ENCODE data around the gene NCOR2.

The NCOR2 gene

DNA sequence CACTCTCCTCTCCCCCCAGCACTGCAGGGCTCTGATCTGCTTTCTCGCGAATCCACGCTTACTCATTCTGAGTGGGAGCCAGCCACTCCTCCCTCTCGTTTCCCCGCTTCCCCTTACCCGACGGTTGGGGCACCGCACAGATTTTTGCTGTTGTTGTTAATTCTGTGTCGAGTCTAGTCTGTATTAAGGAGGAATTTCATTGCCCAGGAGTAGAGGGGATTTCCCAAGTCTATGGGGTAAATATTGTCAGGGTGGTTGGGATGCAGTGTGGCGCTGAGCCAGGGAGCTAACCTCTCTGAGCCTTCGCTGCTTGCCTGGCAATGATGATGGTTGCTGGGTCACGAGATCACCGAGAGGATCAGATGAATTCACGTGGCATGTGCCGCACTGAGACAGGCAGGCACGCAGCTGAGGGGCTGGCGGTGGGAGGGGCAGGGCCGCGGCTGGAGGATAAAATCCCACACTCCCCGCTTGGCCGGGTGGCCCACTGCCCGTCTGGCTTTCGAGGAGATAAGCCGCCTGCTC lies 18.5 kb downstream of the NCOR2 start:
- TF ChIP-seq SP1 (IDR thresholded peaks at IDR 0.05) (no peak), FOXK2 (IDR thresholded peaks at IDR 0.05) (no peak), CTBP1 (IDR thresholded peaks at IDR 0.05; ENCODE audit: borderline replicate concordance) (no peak), FOXM1 (IDR thresholded peaks at IDR 0.05; ENCODE audit: borderline replicate concordance) (no peak), PKNOX1 (IDR thresholded peaks at IDR 0.05) (no peak), ELF4 (IDR thresholded peaks at IDR 0.05) (no peak), SUZ12 (IDR thresholded peaks at IDR 0.05) (no peak), LEF1 (IDR thresholded peaks at IDR 0.05; ENCODE audit: borderline replicate concordance) (no peak), ZNF384 (IDR thresholded peaks at IDR 0.05) (no peak), TARDBP (IDR thresholded peaks at IDR 0.05) (no peak), NFRKB (IDR thresholded peaks at IDR 0.05) (no peak), ARNT (IDR thresholded peaks at IDR 0.05) (no peak), FOXA1 (IDR thresholded peaks at IDR 0.05) (no peak), BHLHE40 (IDR thresholded peaks at IDR 0.05; ENCODE audit: borderline replicate concordance) (no peak), HDGF (IDR thresholded peaks at IDR 0.05; ENCODE audit: borderline replicate concordance) (no peak)
- DNase-seq (ENCODE audit: extremely low spot score) = no peak
- ChIA-PET CTCF (no interaction called here), POLR2A (no interaction called here)

DNA sequence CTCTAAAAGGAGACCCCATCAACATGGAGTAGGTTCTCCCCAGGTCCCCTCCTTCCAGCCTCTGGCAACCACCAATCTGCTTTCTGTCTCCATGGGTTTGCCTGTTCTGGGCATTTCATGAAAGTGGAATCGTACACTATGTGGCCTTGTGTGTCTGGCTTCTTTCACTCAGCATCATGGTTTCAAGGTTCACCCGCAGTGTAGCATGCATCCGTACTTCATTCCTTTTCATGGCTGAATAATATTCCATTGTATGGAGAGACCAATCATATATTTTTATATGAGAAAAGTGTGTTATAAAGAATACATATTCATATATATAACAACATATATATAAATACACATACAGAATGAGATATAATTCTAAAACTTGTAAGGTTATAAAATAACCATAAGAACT lies 19.8 kb downstream of the NCOR2 start:
- POLR2A ChIA-PET = no interaction called here
- CTCF ChIA-PET = no interaction called here
- DNase-seq (ENCODE audit: extremely low spot score) = no peak
- no peak for TF ChIP-seq FOXM1 (IDR thresholded peaks at IDR 0.05; ENCODE audit: borderline replicate concordance)
- no peak for TF ChIP-seq HDGF (IDR thresholded peaks at IDR 0.05; ENCODE audit: borderline replicate concordance)
- TF ChIP-seq PKNOX1 (IDR thresholded peaks at IDR 0.05) = no peak
- TF ChIP-seq SUZ12 (IDR thresholded peaks at IDR 0.05) = no peak
- TF ChIP-seq TARDBP (IDR thresholded peaks at IDR 0.05) = no peak
- no peak for TF ChIP-seq L3MBTL2 (conservative IDR thresholded peaks at IDR 0.05)
- TF ChIP-seq FOXA1 (IDR thresholded peaks at IDR 0.05) = no peak
- no peak for TF ChIP-seq LEF1 (IDR thresholded peaks at IDR 0.05; ENCODE audit: borderline replicate concordance)

GRCh38 chr12:124545508-124546418 lies 21.6 kb downstream of the NCOR2 start:
- POLR2A ChIA-PET = interaction anchor here (1.0 kb wide), 1 partner anchor 27 kb away, joined by 4 read pairs; no protein-coding TSS in a partner anchor
- CTCF ChIA-PET = no interaction called here
- no peak for TF ChIP-seq TARDBP (IDR thresholded peaks at IDR 0.05)
- no peak for DNase-seq (ENCODE audit: extremely low spot score)

DNA sequence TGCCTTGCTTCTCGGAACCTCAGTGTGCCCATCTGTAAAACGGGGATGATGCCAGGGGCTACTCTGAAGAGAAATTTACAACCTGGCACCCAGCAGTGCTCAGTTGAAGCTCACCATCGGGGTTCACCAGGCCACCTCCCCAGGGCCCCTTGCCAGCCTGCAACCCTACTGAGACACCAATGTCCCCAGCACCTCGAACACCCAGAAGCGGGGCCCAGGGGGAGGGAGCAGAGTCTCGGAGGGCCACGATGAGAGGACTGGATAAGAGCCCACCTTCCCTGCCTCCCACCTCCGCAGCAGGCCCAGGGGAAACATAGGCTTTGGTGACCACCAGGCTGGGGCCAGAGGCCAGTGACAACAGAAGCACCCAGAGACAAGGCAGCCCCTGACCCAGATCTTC lies 22.4 kb downstream of the NCOR2 start:
- ChIA-PET CTCF (no interaction called here), POLR2A (no interaction called here)
- no peak for DNase-seq (ENCODE audit: extremely low spot score)
- no peak for TF ChIP-seq FOXK2 (IDR thresholded peaks at IDR 0.05)

GRCh38 chr12:124544311-124544970 lies 23.0 kb downstream of the NCOR2 start:
- TF ChIP-seq FOXK2 (IDR thresholded peaks at IDR 0.05) = no peak
- no peak for TF ChIP-seq HDGF (IDR thresholded peaks at IDR 0.05; ENCODE audit: borderline replicate concordance)
- TF ChIP-seq PKNOX1 (IDR thresholded peaks at IDR 0.05) = no peak
- TF ChIP-seq ZNF384 (IDR thresholded peaks at IDR 0.05) = no peak
- no peak for TF ChIP-seq ELF4 (IDR thresholded peaks at IDR 0.05)
- no peak for TF ChIP-seq TARDBP (IDR thresholded peaks at IDR 0.05)
- no peak for TF ChIP-seq L3MBTL2 (conservative IDR thresholded peaks at IDR 0.05)
- no peak for TF ChIP-seq BHLHE40 (IDR thresholded peaks at IDR 0.05; ENCODE audit: borderline replicate concordance)
- no peak for DNase-seq (ENCODE audit: extremely low spot score)
- POLR2A ChIA-PET = no interaction called here
- CTCF ChIA-PET = no interaction called here

DNA sequence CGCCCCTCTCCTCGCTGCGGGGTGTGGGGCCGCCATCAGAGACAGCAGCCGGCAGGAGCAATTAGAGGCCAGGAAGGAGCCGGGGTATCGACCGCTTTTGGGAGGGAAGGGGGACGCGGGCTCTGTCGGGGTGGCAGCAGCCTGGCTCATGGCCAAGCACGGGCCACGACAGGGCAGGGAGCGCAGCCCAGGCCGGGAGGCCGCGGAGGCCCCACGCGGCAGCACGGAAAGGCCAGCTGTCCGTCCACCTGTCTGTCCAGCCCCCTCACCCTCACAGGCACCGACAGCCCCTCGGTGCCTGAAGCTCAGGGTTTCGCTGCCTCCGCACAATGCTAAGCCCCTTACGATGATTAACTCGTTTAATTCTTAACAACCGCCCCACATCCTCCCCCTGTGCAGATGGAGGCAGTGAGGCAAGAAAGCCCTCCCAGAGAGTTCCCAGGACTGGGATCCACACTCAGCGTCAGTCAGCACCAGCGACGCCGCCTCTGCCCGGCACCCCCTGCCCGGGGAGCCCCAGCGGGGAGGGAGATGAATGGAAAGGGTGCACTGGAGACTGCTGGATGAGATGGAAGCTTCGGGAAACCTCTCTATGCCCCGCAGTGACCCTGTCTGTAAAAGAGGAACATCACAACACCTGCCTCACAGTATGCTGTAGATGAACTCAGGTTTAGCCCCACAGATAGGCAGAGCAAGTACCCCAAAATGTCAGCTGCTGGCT lies 23.7 kb downstream of the NCOR2 start:
- no peak for TF ChIP-seq SP1 (IDR thresholded peaks at IDR 0.05)
- TF ChIP-seq FOXK2 (IDR thresholded peaks at IDR 0.05) = no peak
- no peak for TF ChIP-seq ZNF384 (IDR thresholded peaks at IDR 0.05)
- no peak for TF ChIP-seq NFRKB (IDR thresholded peaks at IDR 0.05)
- no peak for TF ChIP-seq HDGF (IDR thresholded peaks at IDR 0.05; ENCODE audit: borderline replicate concordance)
- TF ChIP-seq L3MBTL2 (conservative IDR thresholded peaks at IDR 0.05) = no peak
- TF ChIP-seq CTBP1 (IDR thresholded peaks at IDR 0.05; ENCODE audit: borderline replicate concordance) = no peak
- no peak for TF ChIP-seq FOXM1 (IDR thresholded peaks at IDR 0.05; ENCODE audit: borderline replicate concordance)
- TF ChIP-seq LEF1 (IDR thresholded peaks at IDR 0.05; ENCODE audit: borderline replicate concordance) = no peak
- TF ChIP-seq PKNOX1 (IDR thresholded peaks at IDR 0.05) = no peak
- no peak for TF ChIP-seq FOXA1 (IDR thresholded peaks at IDR 0.05)
- TF ChIP-seq ARNT (IDR thresholded peaks at IDR 0.05) = no peak
- TF ChIP-seq SUZ12 (IDR thresholded peaks at IDR 0.05) = no peak
- no peak for TF ChIP-seq TARDBP (IDR thresholded peaks at IDR 0.05)
- TF ChIP-seq ELF4 (IDR thresholded peaks at IDR 0.05) = no peak
- no peak for TF ChIP-seq BHLHE40 (IDR thresholded peaks at IDR 0.05; ENCODE audit: borderline replicate concordance)
- DNase-seq (ENCODE audit: extremely low spot score) = no peak
- ChIA-PET CTCF (no interaction called here), POLR2A (no interaction called here)
